Liver (tissue), 9 donors: ENCODE results near the gene CCDC30. TPM values are rescaled to one million over a fixed set of nuclear protein-coding genes. Genes with fewer than 3 reads are reported as not detected.

Source experiments
- DNase-seq: peaks from one replicate; pipeline ENCODE4 v3.0.0-alpha.2; 2017; ENCODE audit warnings: low spot score
- H3K27ac ChIP-seq, 2 donors: one replicate each; pipeline ENCODE4 v1.7.0; 2013; ENCODE audit warnings: inconsistent platforms in 2 of 2, low read length in 2 of 2, control low read depth in 1 of 2, low read depth in 1 of 2, mild to moderate bottlenecking in 1 of 2
- H3K27me3 ChIP-seq, 4 donors: one replicate each; pipeline versions ENCODE4 v1.6.1 to v1.7.0; 2013; ENCODE audit warnings: low read length in 3 of 4, inconsistent platforms in 1 of 4, mild to moderate bottlenecking in 1 of 4, moderate library complexity in 1 of 4; ENCODE audit not compliant: control insufficient read depth in 4 of 4, insufficient read depth in 4 of 4
- H3K36me3 ChIP-seq, 4 donors: one replicate each; pipeline versions ENCODE4 v1.6.1 to v1.7.0; 2013; ENCODE audit warnings: low read length in 3 of 4, mild to moderate bottlenecking in 3 of 4, low read depth in 1 of 4, moderate library complexity in 1 of 4; ENCODE audit not compliant: control insufficient read depth in 4 of 4, insufficient read depth in 3 of 4
- H3K4me1 ChIP-seq, 4 donors: one replicate each; pipeline versions ENCODE4 v1.6.1 to v1.7.0; 2013; ENCODE audit warnings: low read length in 3 of 4, mild to moderate bottlenecking in 3 of 4, moderate library complexity in 1 of 4; ENCODE audit not compliant: control insufficient read depth in 4 of 4, insufficient read depth in 4 of 4
- H3K4me3 ChIP-seq, 3 donors: one replicate each; pipeline versions ENCODE4 v1.6.1 to v1.7.0; 2013; ENCODE audit warnings: low read length in 3 of 3, control low read depth in 1 of 3, low read depth in 1 of 3, mild to moderate bottlenecking in 1 of 3
- H3K9ac ChIP-seq, 2 donors: one replicate each; pipeline ENCODE4 v1.7.0; 2013; ENCODE audit warnings: low read length in 2 of 2, mild to moderate bottlenecking in 2 of 2, moderate library complexity in 2 of 2, control low read depth in 1 of 2, low read depth in 1 of 2
- H3K9me3 ChIP-seq, 4 donors: one replicate each; pipeline versions ENCODE4 v1.6.1 to v1.7.0; 2013; ENCODE audit warnings: low read length in 3 of 4; ENCODE audit not compliant: control insufficient read depth in 4 of 4
- CTCF ChIP-seq: fragments of 150-350 bp; IDR thresholded peaks from 2 replicates; pipeline ENCODE4 v1.5.1; 2017; ENCODE audit warnings: improper control_type of control experiment, low read depth, low read length; ENCODE audit not compliant: missing input control
- EGR1 ChIP-seq, 2 donors: IDR thresholded peaks; 2 replicates each; pipeline ENCODE4 v1.6.1; 2016 to 2018; ENCODE audit warnings: antibody characterized with exemption in 2 of 2, low read depth in 2 of 2
- FOXA1 ChIP-seq: IDR thresholded peaks from 2 replicates; pipeline ENCODE4 v1.6.1; 2016; ENCODE audit warnings: antibody characterized with exemption
- FOXA2 ChIP-seq: IDR thresholded peaks from 2 replicates; pipeline ENCODE4 v1.6.1; 2016; ENCODE audit warnings: antibody characterized with exemption
- GABPA ChIP-seq, 2 donors: IDR thresholded peaks in 1 of 2; conservative IDR thresholded peaks in 1 of 2; 2 replicates each; pipeline ENCODE4 v1.6.1; 2016; ENCODE audit warnings: antibody characterized with exemption in 2 of 2, mild to moderate bottlenecking in 1 of 2, moderate library complexity in 1 of 2
- HNF4A ChIP-seq, 2 donors: conservative IDR thresholded peaks; 2 replicates each; pipeline ENCODE4 v1.6.1; 2016; ENCODE audit warnings: antibody characterized with exemption in 2 of 2, mild to moderate bottlenecking in 2 of 2
- HNF4G ChIP-seq: IDR thresholded peaks from 2 replicates; pipeline ENCODE4 v1.6.1; 2016; ENCODE audit warnings: antibody characterized with exemption
- JUND ChIP-seq, 2 donors: IDR thresholded peaks; 2 replicates each; pipeline ENCODE4 v1.6.1; 2016; ENCODE audit warnings: antibody characterized with exemption in 2 of 2
- MAX ChIP-seq: IDR thresholded peaks from 2 replicates; pipeline ENCODE4 v1.6.1; 2016; ENCODE audit warnings: antibody characterized with exemption
- NR2F2 ChIP-seq: IDR thresholded peaks from 2 replicates; pipeline ENCODE4 v1.6.1; 2016; ENCODE audit warnings: antibody characterized with exemption
- RAD21 ChIP-seq, 2 donors: IDR thresholded peaks; 2 replicates each; pipeline ENCODE4 v1.6.1; 2016; ENCODE audit warnings: antibody characterized with exemption in 2 of 2, mild to moderate bottlenecking in 2 of 2
- RXRA ChIP-seq, 2 donors: IDR thresholded peaks; 2 replicates each; pipeline ENCODE4 v1.6.1; 2017 to 2018; ENCODE audit warnings: antibody characterized with exemption in 2 of 2, mild to moderate bottlenecking in 1 of 2
- SP1 ChIP-seq: IDR thresholded peaks from 2 replicates; pipeline ENCODE4 v1.6.1; 2018; ENCODE audit warnings: antibody characterized with exemption, mild to moderate bottlenecking
- TAF1 ChIP-seq: conservative IDR thresholded peaks from 2 replicates; pipeline ENCODE4 v1.6.1; 2016; ENCODE audit warnings: antibody characterized with exemption, mild to moderate bottlenecking
- YY1 ChIP-seq: IDR thresholded peaks from 2 replicates; pipeline ENCODE4 v1.6.1; 2016; ENCODE audit warnings: antibody characterized with exemption, mild to moderate bottlenecking
- ZBTB33 ChIP-seq: IDR thresholded peaks from 2 replicates; pipeline ENCODE4 v1.6.1; 2016; ENCODE audit warnings: antibody characterized with exemption
- WGBS: extraction: QIAGEN DNeasy Blood & Tissue Kit; methylation state at CpG from one replicate; pipeline ENCODE4 v1.1.7; 2013; 5-methylcytosine and 5-hydroxymethylcytosine counted together
- polyA plus RNA-seq, 2 donors: library from polyadenylated mRNA; stranded (reverse) in 1 of 2; unstranded in 1 of 2; fragments of 200-250 nt in 1 of 2; fragments of >200 nt in 1 of 2; fragmentation: Nextera tagmentation in 1 of 2; extraction: Ambion mirVana in 1 of 2; gene quantifications; one replicate each; pipeline versions ENCODE4 v1.2.1 to v1.2.3, GENCODE V29; 2013 to 2015
- total RNA-seq, 2 donors: library from RNA; depleted of rRNA; stranded (reverse); fragments of >200 nt; gene quantifications; one replicate each; pipeline ENCODE4 v1.2.3, GENCODE V29; 2014
- TF ChIP-seq, protein P1 (sequence below): IDR thresholded peaks from 2 replicates; pipeline ENCODE4 v1.6.1; 2016; ENCODE audit warnings: antibody characterized with exemption
- donor health status: healthy.
- donor health status: healthy.
- donor health status: healthy.
- donor health status: healthy.
- donor health status: healthy.

CCDC30 gene
- total and polyA plus RNA-seq, 4 donors: 0.07 to 2.0 (median 1.3) TPM

DNA sequence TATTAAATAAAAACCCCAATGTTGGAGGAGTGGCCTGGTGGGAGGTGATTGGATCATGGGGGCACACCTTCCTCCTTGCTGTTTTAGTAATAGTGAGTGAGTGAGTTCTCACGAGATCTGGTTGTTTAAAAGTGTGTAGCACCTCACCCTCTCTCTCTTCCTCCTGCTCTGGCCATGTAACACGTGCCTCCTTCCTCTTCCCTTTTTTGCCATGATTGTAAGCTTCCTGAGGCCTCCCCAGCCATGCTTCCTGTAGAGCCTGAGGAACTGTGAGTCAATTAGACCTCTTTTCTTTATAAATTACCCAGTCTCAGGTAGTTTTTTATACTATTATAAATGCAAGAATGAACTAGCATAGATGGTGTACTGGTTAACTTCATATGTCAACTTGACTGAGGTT, 68.0 kb downstream of the CCDC30 start:
- WGBS: 73% methylated on average over 2 of the region's 2 CpGs
- H3K27ac ChIP-seq: no peak overlapping the region
- H3K4me3 ChIP-seq: no peak overlapping the region
- peaks cover 0 to 2% (median 1%) of the 10 kb centered on the region in 4 donors for H3K4me1 ChIP-seq
- H3K36me3 ChIP-seq: no peaks in the 10 kb centered on the region
- DNase-seq: no peak
- no peaks in the 10 kb centered on the region for H3K9me3 ChIP-seq
- no peaks in the 10 kb centered on the region for H3K27me3 ChIP-seq
- TF ChIP-seq, protein P1, sequence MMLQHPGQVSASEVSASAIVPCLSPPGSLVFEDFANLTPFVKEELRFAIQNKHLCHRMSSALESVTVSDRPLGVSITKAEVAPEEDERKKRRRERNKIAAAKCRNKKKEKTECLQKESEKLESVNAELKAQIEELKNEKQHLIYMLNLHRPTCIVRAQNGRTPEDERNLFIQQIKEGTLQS: no peak
- TF ChIP-seq MAX (no peak), TAF1 (no peak), RXRA (IDR thresholded peaks at IDR 0.05) (no peak), HNF4A (conservative IDR thresholded peaks at IDR 0.05) (no peak), CTCF (no peak)
- H3K9ac ChIP-seq: no peak overlapping the region

DNA sequence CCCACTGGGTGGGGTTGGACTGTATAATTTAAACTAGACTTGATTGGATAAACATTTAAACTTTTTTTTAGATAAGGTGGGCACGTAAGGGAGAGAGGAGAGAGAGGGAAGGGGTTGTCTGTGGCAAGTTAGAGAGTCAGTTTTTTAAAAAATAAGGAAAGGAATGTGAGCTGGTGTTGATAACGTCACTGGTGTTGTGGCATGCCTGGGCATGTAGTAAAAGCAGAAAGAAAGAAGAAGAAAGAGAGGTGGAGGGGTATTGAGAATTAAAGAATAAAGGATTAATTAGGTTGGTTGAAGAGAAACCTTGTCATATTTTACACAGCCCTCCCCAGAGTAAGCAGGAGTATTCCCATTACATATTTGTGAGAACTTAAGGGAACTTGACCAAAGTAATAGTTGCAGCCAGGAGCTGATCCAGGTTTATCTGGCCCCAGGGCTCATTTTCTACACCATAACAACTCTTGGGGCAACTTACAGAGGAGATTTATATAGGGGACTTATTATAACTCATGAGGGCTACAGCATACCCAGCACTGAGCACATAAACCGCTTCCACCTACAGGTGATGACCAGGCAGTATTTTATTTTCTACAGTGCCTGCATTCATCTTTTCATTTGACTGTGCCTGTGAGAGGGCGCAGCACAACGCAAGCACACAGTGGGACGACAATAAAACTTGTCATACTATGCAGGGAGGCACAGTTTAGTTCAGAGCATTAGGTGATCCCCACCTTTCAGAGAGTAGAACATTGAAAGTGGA, 70.2 kb downstream of the CCDC30 start:
- H3K27me3 ChIP-seq: no peaks in the 10 kb centered on the region
- no peak overlapping the region for H3K9ac ChIP-seq
- no peak for DNase-seq
- peaks cover 0 to 3% (median 0%) of the 10 kb centered on the region in 4 donors for H3K9me3 ChIP-seq
- 77% methylated on average over 6 of the region's 6 CpGs for WGBS
- TF ChIP-seq SP1 (no peak), YY1 (no peak)
- H3K27ac ChIP-seq: no peak overlapping the region
- no peak overlapping the region for H3K4me3 ChIP-seq
- peaks cover 0 to 2% (median 1%) of the 10 kb centered on the region in 4 donors for H3K4me1 ChIP-seq
- H3K36me3 ChIP-seq: no peaks in the 10 kb centered on the region

GRCh38 chr1:42541104-42541503, 78.0 kb downstream of the CCDC30 start:
- WGBS: 68% methylated on average over 1 of the region's 1 CpG
- Histone ChIP-seq H3K27me3 (no peaks in the 10 kb centered on the region), H3K9ac (no peak overlapping the region)
- TF ChIP-seq TAF1 (no peak), EGR1 (IDR thresholded peaks at IDR 0.05; ENCODE audit: low read depth in 2 of 2) (no peak), GABPA (IDR thresholded peaks at IDR 0.05 in 1 of 2, conservative IDR thresholded peaks at IDR 0.05 in 1 of 2) (no peak), SP1 (no peak), YY1 (no peak), RXRA (IDR thresholded peaks at IDR 0.05) (no peak), RAD21 (IDR thresholded peaks at IDR 0.05) (no peak), HNF4G (no peak), CTCF (no peak), NR2F2 (no peak), FOXA1 (no peak), ZBTB33 (no peak), MAX (no peak), JUND (IDR thresholded peaks at IDR 0.05) (no peak), FOXA2 (no peak), HNF4A (conservative IDR thresholded peaks at IDR 0.05) (no peak)
- TF ChIP-seq, protein P1: no peak

More at GRCh38 chr1:42541104-42541503, 78.0 kb downstream of the CCDC30 start:
- no peak for DNase-seq
- Histone ChIP-seq H3K36me3 (no peaks in the 10 kb centered on the region), H3K9me3 (peaks cover 0 to 3% (median 0%) of the 10 kb centered on the region in 4 donors), H3K4me3 (no peak overlapping the region), H3K4me1 (no peaks in the 10 kb centered on the region), H3K27ac (no peak overlapping the region)
